Pulmonary artery endothelial cell (primary cell): Measurements from ENCODE around the gene CDH13. TPM values are rescaled to one million over a fixed set of nuclear protein-coding genes. Genes with fewer than 3 reads are reported as not detected.

Experiments used
- DNase-seq: peaks from one replicate; pipeline ENCODE4 v3.0.0-alpha.2; 2011; ENCODE audit warnings: low read depth, low spot score
- total RNA-seq: library from RNA; depleted of rRNA; stranded (reverse); fragments of >200 nt; gene quantifications from 2 replicates; pipeline ENCODE4 v1.2.3, GENCODE V29; 2014

CDH13 gene
- total RNA-seq, 1 donor from 2014 or later, result 62.3 TPM

DNA sequence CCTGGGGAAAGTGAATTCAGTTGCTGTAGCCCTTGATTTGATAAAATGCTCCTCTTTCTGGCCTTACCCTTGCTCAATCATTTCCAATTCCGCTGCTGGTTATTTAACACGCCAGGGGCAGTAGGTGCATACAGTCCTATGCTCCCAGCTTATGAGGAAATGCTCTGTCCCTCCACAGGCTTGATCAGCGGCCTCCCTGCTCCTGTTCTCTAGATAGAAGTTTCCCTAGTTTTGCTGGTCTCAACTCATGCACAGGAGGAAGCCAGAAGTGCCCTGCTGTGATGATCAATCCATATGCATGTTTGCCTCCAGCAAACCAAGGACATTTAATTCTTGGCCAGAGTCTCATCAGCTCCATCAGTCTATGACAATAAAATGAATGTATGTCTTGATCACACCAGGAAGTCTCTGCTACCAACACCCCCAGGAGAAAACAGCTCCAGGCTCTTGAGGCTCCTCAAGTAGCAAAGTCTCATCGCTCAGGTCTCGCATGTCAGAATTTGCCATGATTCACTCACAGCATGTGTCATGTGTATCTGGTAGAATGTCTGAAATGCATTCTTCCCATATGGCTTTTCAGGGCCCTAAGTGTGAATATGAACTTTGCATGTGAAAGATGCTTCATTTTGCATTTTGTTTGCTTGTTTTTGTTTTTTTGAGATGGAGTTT, 208.9 kb downstream of the CDH13 start:
- no peak for DNase-seq

DNA sequence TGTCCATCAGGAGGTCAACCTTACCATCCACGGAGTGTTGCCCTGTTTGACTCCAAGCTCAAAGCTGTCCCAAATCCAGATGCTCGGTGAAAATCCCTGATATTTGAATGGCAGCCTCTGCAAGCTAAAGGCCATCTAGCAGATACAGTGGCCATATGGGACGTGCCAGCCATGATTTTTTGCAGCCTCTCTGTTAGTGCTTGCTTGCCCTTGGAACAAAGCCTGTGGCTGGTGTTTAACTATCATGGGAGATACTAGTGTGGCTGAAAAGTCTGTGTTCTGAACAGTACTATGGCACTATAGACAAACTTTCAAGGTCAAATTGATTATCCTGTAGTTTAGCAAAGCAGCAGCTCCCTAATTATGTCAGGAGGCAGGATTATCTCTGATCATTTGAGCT, 214.3 kb downstream of the CDH13 start:
- no peak for DNase-seq

GRCh38 chr16:82843606-82844271, 217.0 kb downstream of the CDH13 start:
- DNase-seq, result no peak

DNA sequence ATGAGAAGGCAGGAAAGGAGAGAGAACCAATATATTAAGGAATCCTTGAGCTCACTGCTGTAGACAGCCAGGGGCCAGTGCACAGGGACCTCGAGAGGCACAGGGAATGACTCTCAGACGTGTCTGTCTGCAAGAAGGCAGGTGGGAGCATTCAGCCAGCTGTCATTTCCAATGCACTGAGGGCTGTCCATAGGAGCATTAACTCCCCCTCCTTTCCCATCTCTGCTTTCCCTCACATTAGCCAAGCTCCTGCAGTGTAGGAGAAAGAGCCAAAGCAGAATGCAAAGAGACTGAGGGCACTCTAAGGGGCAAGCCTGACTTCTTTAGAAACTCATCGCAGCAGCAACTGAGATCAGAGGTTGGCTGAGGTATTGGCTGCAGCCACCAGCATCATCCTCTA, 218.3 kb downstream of the CDH13 start:
- no peak for DNase-seq

DNA sequence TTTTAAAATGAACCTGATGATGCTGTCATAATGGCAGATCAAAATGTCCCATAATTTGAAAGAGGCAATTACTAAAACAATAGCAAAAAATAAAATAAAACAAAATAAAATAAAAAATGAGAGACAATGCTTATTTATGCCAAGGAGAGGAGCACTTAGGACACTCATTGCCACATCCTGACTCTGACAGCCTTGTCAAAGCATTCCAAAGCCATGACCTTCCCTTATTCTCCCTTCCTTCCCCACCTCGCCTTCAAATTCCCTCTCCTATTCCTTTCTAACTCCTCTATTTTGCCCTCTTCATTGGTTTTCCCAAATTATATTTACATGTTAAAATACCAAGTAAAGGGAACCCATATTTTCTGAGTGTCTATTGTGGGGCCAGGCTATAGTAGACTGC, 220.0 kb downstream of the CDH13 start:
- no peak for DNase-seq

DNA sequence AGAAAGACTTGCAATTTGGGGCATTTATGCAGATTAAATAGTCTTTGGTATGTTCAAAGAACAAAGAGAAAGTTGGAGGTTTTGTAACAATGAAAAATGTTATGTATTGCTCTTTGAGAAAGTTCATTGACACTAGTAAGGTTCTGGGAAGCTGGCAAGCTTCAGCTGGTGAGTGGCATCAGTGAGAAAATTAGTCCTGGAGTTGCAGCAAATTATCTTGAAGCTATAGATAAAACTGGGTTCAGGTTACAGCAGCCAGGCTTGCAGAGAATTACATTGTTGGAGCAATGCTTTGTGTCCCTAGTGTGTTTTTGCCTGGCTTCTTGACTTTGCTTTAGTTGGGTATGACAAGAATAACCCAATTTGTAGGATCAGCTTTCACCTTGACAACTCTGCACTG, 221.2 kb downstream of the CDH13 start:
- DNase-seq, result no peak

- no peak for DNase-seq
Measured at GRCh38 chr16:82852388-82853008, 225.7 kb downstream of the CDH13 start.

DNA sequence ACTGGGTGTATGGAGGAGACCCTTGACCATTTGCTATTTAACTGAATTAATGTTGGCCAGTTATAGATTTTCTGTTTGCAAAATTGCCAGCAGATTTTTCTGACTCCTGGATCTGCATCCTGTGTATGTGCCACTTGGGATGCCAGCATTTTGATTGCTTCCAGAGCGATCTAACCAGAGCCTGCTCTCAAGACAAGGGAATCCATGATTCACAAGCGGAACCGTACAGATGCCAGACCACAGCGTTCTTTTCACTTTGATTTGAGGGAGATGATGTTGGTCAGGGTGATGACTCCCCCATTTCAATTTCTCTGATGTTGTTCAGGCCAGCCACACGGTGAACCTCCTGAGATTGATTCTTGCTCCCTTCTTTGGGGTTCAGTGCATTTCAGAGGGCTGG, 228.7 kb downstream of the CDH13 start:
- no peak for DNase-seq

GRCh38 chr16:82857693-82858365, 231.1 kb downstream of the CDH13 start:
- DNase-seq, result no peak

- no peak for DNase-seq
Measured at GRCh38 chr16:82859662-82860061, 232.9 kb downstream of the CDH13 start.

- no peak for DNase-seq
Measured at GRCh38 chr16:82860071-82860470, 233.3 kb downstream of the CDH13 start.

- DNase-seq, result no peak
Measured at GRCh38 chr16:82862057-82862456, 235.3 kb downstream of the CDH13 start.

GRCh38 chr16:82864332-82865040, 237.7 kb downstream of the CDH13 start:
- DNase-seq, result no peak

- DNase-seq, result no peak
Measured at GRCh38 chr16:82865412-82865811, 238.6 kb downstream of the CDH13 start.

- no peak for DNase-seq
Measured at GRCh38 chr16:82867485-82867884, 240.7 kb downstream of the CDH13 start.

DNA sequence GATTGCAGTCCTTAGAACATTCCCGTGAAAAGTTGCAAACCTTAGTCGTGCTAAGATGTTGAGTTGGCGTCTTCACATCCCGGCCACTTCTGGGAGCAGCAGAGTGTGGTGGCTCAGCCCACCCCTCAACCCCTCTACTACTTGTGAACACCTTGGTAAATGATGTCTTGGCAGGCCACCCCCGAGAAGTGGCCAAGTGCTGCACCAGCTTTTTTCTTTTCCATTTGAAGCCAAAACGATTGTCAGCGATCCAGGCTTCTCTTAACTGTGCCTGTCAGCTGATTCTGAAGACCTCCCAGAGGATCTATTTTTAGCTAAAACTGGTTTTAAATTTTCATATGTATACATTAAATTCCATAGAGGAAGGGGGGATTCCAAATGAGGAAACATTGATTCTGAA, 247.5 kb downstream of the CDH13 start:
- DNase-seq, result no peak

- DNase-seq, result no peak
Measured at GRCh38 chr16:82874672-82875071, 247.9 kb downstream of the CDH13 start.

DNA sequence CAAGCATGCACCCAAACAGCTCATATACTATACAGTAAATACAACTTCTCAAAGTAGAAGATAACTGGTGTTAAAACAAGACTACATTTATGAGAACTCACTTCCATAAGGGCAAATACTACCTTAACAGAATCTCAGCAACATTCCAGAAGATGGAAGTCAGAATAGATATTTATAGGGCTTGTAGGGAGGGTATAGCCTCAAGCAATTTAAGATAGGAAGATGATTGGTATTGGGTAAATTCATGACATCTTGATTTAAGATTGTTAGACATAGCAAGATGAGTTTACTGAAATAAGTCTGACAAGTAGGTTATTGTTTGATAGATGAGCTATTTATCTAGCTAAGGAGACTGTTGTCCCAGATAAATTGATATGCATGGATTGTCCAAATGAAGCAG, 250.2 kb downstream of the CDH13 start:
- no peak for DNase-seq

GRCh38 chr16:82878466-82878865, 251.7 kb downstream of the CDH13 start:
- no peak for DNase-seq

- no peak for DNase-seq
Measured at GRCh38 chr16:82880346-82880745, 253.6 kb downstream of the CDH13 start.

- DNase-seq, result no peak
Measured at GRCh38 chr16:82881516-82881915, 254.7 kb downstream of the CDH13 start.

DNA sequence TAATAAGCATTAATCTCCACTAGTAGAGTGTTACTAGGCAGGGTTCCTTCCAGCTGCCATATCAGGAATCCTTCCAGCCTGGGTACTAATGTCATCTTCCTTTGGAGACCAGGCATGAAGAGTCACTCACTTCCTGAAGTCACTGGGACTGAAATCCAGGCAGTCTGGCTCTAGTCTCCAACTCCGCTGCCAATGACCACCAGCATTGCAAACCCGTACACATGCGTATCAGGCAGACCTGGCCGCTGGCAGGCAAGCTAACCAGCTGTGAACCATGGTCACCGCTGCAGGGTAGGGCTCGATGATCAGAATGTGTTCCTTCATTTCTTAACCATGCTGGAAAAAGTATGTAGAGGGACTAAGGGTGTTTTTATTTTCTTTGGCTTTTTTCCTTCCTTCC, 255.5 kb downstream of the CDH13 start:
- no peak for DNase-seq
